Measurements from ENCODE around the gene PRRC2C.

- TF ChIP-seq, protein P1, sequence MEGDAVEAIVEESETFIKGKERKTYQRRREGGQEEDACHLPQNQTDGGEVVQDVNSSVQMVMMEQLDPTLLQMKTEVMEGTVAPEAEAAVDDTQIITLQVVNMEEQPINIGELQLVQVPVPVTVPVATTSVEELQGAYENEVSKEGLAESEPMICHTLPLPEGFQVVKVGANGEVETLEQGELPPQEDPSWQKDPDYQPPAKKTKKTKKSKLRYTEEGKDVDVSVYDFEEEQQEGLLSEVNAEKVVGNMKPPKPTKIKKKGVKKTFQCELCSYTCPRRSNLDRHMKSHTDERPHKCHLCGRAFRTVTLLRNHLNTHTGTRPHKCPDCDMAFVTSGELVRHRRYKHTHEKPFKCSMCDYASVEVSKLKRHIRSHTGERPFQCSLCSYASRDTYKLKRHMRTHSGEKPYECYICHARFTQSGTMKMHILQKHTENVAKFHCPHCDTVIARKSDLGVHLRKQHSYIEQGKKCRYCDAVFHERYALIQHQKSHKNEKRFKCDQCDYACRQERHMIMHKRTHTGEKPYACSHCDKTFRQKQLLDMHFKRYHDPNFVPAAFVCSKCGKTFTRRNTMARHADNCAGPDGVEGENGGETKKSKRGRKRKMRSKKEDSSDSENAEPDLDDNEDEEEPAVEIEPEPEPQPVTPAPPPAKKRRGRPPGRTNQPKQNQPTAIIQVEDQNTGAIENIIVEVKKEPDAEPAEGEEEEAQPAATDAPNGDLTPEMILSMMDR (IDR thresholded peaks at IDR 0.05): no peak
- TF ChIP-seq POLR2A (IDR thresholded peaks at IDR 0.05): no peak
Measured at GRCh38 chr1:171446386-171446785, 38.9 kb upstream of the PRRC2C start.

All from Peyer's patch (tissue), 4 donors.